Measurements from ENCODE around the gene F2. TPM values are rescaled to one million over a fixed set of nuclear protein-coding genes. Genes with fewer than 3 reads are reported as not detected.

F2 gene
- total RNA-seq, 4 donors from 2014 or later, result not detected

DNA sequence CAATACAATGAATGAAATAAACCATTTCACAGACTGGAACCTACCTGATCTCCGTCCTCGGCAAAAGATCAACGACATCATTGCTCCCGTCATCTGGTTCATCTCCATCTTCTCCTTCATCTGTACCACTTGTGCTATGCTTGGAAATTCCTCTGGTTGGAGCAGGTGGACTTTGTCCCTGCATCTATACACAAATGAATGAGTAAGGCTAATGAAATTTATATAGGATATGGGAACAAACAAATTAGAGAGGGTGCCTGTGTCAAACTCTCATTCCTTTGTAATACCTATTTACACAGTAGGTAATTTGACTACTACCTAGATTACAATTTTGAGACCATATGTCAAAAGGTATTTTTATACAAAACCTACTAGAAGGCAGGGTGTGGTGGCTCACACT, 59.4 kb downstream of the F2 start:
- no peak for DNase-seq
- Histone ChIP-seq H3K4me1 (no peaks in the 10 kb centered on the region), H3K9me3 (no peaks in the 10 kb centered on the region), H3K4me3 (replicated peaks in 1 of 3) (no peak overlapping the region), H3K36me3 (peaks cover 8 to 10% of the 10 kb centered on the region in 2 donors), H3K27me3 (no peaks in the 10 kb centered on the region), H3K27ac (no peak overlapping the region)
- 94 to 96% methylated on average over 4 of the region's 4 CpGs for WGBS, 2 donors
- TF ChIP-seq POLR2A (IDR thresholded peaks at IDR 0.05), result no peak
- TF ChIP-seq, protein P1, sequence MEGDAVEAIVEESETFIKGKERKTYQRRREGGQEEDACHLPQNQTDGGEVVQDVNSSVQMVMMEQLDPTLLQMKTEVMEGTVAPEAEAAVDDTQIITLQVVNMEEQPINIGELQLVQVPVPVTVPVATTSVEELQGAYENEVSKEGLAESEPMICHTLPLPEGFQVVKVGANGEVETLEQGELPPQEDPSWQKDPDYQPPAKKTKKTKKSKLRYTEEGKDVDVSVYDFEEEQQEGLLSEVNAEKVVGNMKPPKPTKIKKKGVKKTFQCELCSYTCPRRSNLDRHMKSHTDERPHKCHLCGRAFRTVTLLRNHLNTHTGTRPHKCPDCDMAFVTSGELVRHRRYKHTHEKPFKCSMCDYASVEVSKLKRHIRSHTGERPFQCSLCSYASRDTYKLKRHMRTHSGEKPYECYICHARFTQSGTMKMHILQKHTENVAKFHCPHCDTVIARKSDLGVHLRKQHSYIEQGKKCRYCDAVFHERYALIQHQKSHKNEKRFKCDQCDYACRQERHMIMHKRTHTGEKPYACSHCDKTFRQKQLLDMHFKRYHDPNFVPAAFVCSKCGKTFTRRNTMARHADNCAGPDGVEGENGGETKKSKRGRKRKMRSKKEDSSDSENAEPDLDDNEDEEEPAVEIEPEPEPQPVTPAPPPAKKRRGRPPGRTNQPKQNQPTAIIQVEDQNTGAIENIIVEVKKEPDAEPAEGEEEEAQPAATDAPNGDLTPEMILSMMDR (IDR thresholded peaks at IDR 0.05), result no peak
- intact Hi-C loops (cut with DNase I), result no loop called here

Small RNA genes within 50 kb of the gene (microRNA-seq; reads per million reads assigned to microRNA genes)
- gene MIR5582, result not detected

Small RNA genes within 50 kb of the gene (small RNA-seq; reads per million reads assigned to genes)
- gene MIR5582 (not detected), gene RF00573 (not detected), gene SNORD67 (20.4 reads per million, percentile 94 among the genes with 10 or more reads in this experiment)

Other genes starting within 250 kb of the F2 start
- gene AMBRA1, start 125.2 kb upstream of the F2 start, total RNA-seq, result 10 to 100 TPM; 36.0 to 59.2 (median 51.9) TPM
- 1 to 10 TPM; 1.3 to 6.2 (median 3.5) TPM for gene HARBI1, start 102.0 kb upstream of the F2 start, total RNA-seq
- 100 to 1,000 TPM in 3 of 4 donors, 10 to 100 TPM in 1; 85.7 to 148 (median 113) TPM for gene ATG13, start 101.7 kb upstream of the F2 start, total RNA-seq
- gene ARHGAP1, start 18.6 kb upstream of the F2 start, total RNA-seq, result 10 to 100 TPM; 30.8 to 57.9 (median 47.7) TPM
- 10 to 100 TPM in 3 of 4 donors, 1 to 10 TPM in 1; 9.8 to 17.8 (median 12.5) TPM for gene ZNF408, start 18.2 kb upstream of the F2 start, total RNA-seq
- 10 to 100 TPM; 25.3 to 30.1 (median 26.8) TPM for gene CKAP5, start 127.1 kb downstream of the F2 start, total RNA-seq
- 10 to 100 TPM in 1 of 4 donors, 1 to 10 TPM in 3; 2.8 to 10.3 (median 7.4) TPM for gene LRP4, start 199.3 kb downstream of the F2 start, total RNA-seq
- gene CSTPP1, start 217.5 kb downstream of the F2 start, total RNA-seq, result 10 to 100 TPM; 29.4 to 65.8 (median 45.7) TPM